Calu3 (cell line): Measurements from ENCODE around the gene HSD3B2. TPM values are rescaled to one million over a fixed set of nuclear protein-coding genes. Genes with fewer than 3 reads are reported as not detected.

Experiments used
- BruUV-seq: library from RNA; stranded (reverse); fragments of 400-500 nt; replicated peaks from 2 replicates; lab custom pipeline; 2021; lab: Mats Ljungman, UMichigan
- CTCF ChIA-PET: fragments of 300-600 bp; sonication (Branson Sonifier 250); formaldehyde crosslinking; loops from one replicate; lab custom pipeline; 2022; ENCODE audit warnings: antibody characterized with exemption; lab: Charles Lee
- DNase-seq: peaks from one replicate; pipeline ENCODE4 v3.0.0; 2022
- H3K27ac Mint-ChIP-seq: one replicate; pipeline ENCODE4 v1.8.0; 2022; ENCODE audit warnings: mixed read lengths; ENCODE audit not compliant: unreplicated experiment
- H3K27me3 Mint-ChIP-seq: one replicate; pipeline ENCODE4 v1.8.0; 2022; ENCODE audit warnings: mixed read lengths; ENCODE audit not compliant: unreplicated experiment
- H3K36me3 Mint-ChIP-seq: one replicate; pipeline ENCODE4 v1.8.0; 2022; ENCODE audit warnings: mild to moderate bottlenecking, moderate library complexity, mixed read lengths; ENCODE audit not compliant: insufficient read depth, unreplicated experiment
- H3K4me1 Mint-ChIP-seq: one replicate; pipeline ENCODE4 v1.8.0; 2022; ENCODE audit warnings: mild to moderate bottlenecking, low read depth, mixed read lengths; ENCODE audit not compliant: unreplicated experiment
- H3K4me3 Mint-ChIP-seq: one replicate; pipeline ENCODE4 v1.8.0; 2022; ENCODE audit warnings: mild to moderate bottlenecking, low read depth, moderate library complexity, mixed read lengths; ENCODE audit not compliant: unreplicated experiment
- H3K9me3 Mint-ChIP-seq: one replicate; pipeline ENCODE4 v1.8.0; 2022; ENCODE audit warnings: low read depth, mixed read lengths; ENCODE audit not compliant: unreplicated experiment
- CTCF ChIP-seq: fragments of 200-600 bp; IDR thresholded peaks from one replicate; pipeline ENCODE4 v1.8.0; 2022; ENCODE audit warnings: antibody characterized with exemption; ENCODE audit not compliant: unreplicated experiment
- intact Hi-C: fragments of 100-400 bp; cut with micrococcal nuclease; formaldehyde crosslinking; loops from one replicate; pipeline ENCODE4 v1.10.0; 2022; ENCODE audit not compliant: unreplicated experiment
- total RNA-seq: library from RNA; stranded (reverse); gene quantifications from 2 replicates; pipeline ENCODE4 v1.2.3, GENCODE V29; 2022

The HSD3B2 gene
- total RNA-seq, 1 experiment from 2014 or later, result not detected

- Mint-ChIP-seq H3K27ac (no peak overlapping the region), H3K27me3 (peaks cover 35% of the 10 kb centered on the region), H3K4me1 (no peaks in the 10 kb centered on the region), H3K9me3 (no peaks in the 10 kb centered on the region), H3K36me3 (no peaks in the 10 kb centered on the region), H3K4me3 (no peak overlapping the region)
- no peak for DNase-seq
- TF ChIP-seq CTCF, result no peak
- no TSS peak for BruUV-seq
- CTCF ChIA-PET, result no interaction called here
- intact Hi-C loops, result no loop called here
Measured at GRCh38 chr1:119462964-119463363, 48.0 kb downstream of the HSD3B2 start.

- H3K9me3 Mint-ChIP-seq, result no peaks in the 10 kb centered on the region
- intact Hi-C loops, result no loop called here
- H3K4me1 Mint-ChIP-seq, result no peaks in the 10 kb centered on the region
- H3K36me3 Mint-ChIP-seq, result no peaks in the 10 kb centered on the region
- H3K4me3 Mint-ChIP-seq, result no peak overlapping the region
- CTCF ChIA-PET, result no interaction called here
- H3K27me3 Mint-ChIP-seq, result peaks cover 41% of the 10 kb centered on the region
- TF ChIP-seq CTCF, result no peak
- no peak for DNase-seq
- no peak overlapping the region for H3K27ac Mint-ChIP-seq
- BruUV-seq, result no TSS peak
Measured at GRCh38 chr1:119463569-119463968, 48.6 kb downstream of the HSD3B2 start.

- H3K36me3 Mint-ChIP-seq, result no peaks in the 10 kb centered on the region
- peaks cover 50% of the 10 kb centered on the region for H3K27me3 Mint-ChIP-seq
- no TSS peak for BruUV-seq
- intact Hi-C loops, result no loop called here
- no peak overlapping the region for H3K4me3 Mint-ChIP-seq
- no peaks in the 10 kb centered on the region for H3K9me3 Mint-ChIP-seq
- H3K4me1 Mint-ChIP-seq, result no peaks in the 10 kb centered on the region
- no peak overlapping the region for H3K27ac Mint-ChIP-seq
- no peak for DNase-seq
- CTCF ChIA-PET, result no interaction called here
- no peak for TF ChIP-seq CTCF
Measured at GRCh38 chr1:119466445-119466844, 51.5 kb downstream of the HSD3B2 start.

GRCh38 chr1:119467219-119467618, 52.3 kb downstream of the HSD3B2 start:
- Mint-ChIP-seq H3K36me3 (no peaks in the 10 kb centered on the region), H3K4me1 (no peaks in the 10 kb centered on the region), H3K4me3 (no peak overlapping the region), H3K9me3 (no peaks in the 10 kb centered on the region), H3K27ac (no peak overlapping the region), H3K27me3 (peaks cover 56% of the 10 kb centered on the region)
- CTCF ChIA-PET, result no interaction called here
- no peak for TF ChIP-seq CTCF
- no peak for DNase-seq
- intact Hi-C loops, result no loop called here
- BruUV-seq, result no TSS peak
